H1 (cell line): Measurements from ENCODE around the gene CHMP4B. TPM values are rescaled to one million over a fixed set of nuclear protein-coding genes. Genes with fewer than 3 reads are reported as not detected.

Experiments used
- CHD7 ChIP-seq: fragments of 300-600 bp; sonication (generic); IDR thresholded peaks from 2 replicates; pipeline ENCODE4 v1.7.1; 2012; ENCODE audit warnings: low read length, moderate library complexity, mild to moderate bottlenecking, inconsistent platforms; ENCODE audit not compliant: insufficient replicate concordance
- CTCF ChIP-seq, 3 experiments: IDR thresholded peaks; 1 replicate in 2 of 3; 2 replicates in 1 of 3; pipeline versions ENCODE4 v1.5.1 to v1.6.1; 2011; ENCODE audit warnings: low read length in 3 of 3, mild to moderate bottlenecking in 3 of 3, inconsistent platforms in 2 of 3, low read depth in 1 of 3, moderate library complexity in 1 of 3; ENCODE audit not compliant: insufficient read depth in 1 of 3; ENCODE audit errors: control extremely low read depth in 1 of 3
- RBBP5 ChIP-seq: IDR thresholded peaks from 2 replicates; pipeline ENCODE4 v1.7.1; 2012; ENCODE audit warnings: low read depth, mild to moderate bottlenecking, inconsistent platforms, low read length, moderate library complexity, borderline replicate concordance
- SIRT6 ChIP-seq: IDR thresholded peaks from one replicate; pipeline ENCODE4 v1.7.1; 2012; ENCODE audit warnings: low read length, inconsistent platforms
- polyA plus RNA-seq, 7 experiments: library from polyadenylated mRNA; depleted of rRNA in 3 of 7; stranded (reverse) in 5 of 7; unstranded in 2 of 7; fragments of >200 nt in 5 of 7; fragments of 200-250 nt in 2 of 7; gene quantifications; 1 replicate in 5 of 7; 2 replicates in 1 of 7; 4 replicates in 1 of 7; pipeline versions ENCODE4 v1.2.1 to v1.2.3, GENCODE V29; 2011 to 2013; ENCODE audit warnings: missing spikeins in 2 of 7, mixed read lengths in 2 of 7
- total RNA-seq: library from RNA; stranded (reverse); fragmentation: NEBNext Ultra II Directional; extraction: Animal tissue kit (Norgen Biotek cat#: 25700); gene quantifications from 2 replicates; pipeline ENCODE4 v1.2.1, GENCODE V29; 2021
- TF ChIP-seq, protein P1 (sequence below): IDR thresholded peaks from 2 replicates; pipeline ENCODE4 v1.6.1; 2011; ENCODE audit warnings: low read length, improper control_type of control experiment

Gene CHMP4B
- total and polyA plus RNA-seq, 2 of the 8 experiments (the other 6 are each of a cell fraction or from before 2014, with no cell fraction given): 38.6 to 66.3 TPM

- no peak for TF ChIP-seq CHD7
- TF ChIP-seq SIRT6: no peak
- TF ChIP-seq, protein P1, sequence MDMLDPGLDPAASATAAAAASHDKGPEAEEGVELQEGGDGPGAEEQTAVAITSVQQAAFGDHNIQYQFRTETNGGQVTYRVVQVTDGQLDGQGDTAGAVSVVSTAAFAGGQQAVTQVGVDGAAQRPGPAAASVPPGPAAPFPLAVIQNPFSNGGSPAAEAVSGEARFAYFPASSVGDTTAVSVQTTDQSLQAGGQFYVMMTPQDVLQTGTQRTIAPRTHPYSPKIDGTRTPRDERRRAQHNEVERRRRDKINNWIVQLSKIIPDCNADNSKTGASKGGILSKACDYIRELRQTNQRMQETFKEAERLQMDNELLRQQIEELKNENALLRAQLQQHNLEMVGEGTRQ: no peak
- no peak for TF ChIP-seq RBBP5
- no peak for TF ChIP-seq CTCF (IDR thresholded peaks at IDR 0.05; ENCODE audit: control extremely low read depth in 1 of 3, insufficient read depth in 1 of 3, low read depth in 1 of 3, low read length in 3 of 3)
Observed at GRCh38 chr20:33881989-33882388, 70.8 kb downstream of the CHMP4B start (continued).
